ENCODE measurements around the gene GPC6.

DNA sequence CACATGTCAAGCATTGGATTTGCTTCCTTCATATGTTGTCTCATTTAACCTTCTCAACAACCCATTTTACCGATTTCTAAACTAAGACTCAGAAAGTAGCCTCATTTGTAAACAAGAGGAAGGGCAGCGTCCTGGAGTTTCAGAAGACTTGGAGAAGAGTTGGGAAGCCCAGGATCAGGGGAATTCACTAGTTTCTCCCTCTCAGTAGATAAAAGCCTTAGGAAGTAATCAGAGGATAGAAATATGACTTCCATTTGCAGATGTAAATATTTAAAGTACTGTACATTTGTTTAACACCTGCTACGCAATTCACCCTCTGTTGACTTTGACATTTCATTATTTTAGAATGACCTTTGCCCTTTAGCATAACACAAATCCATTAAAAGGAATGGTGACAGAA lies 1036.4 kb downstream of the GPC6 start:
- no peak for TF ChIP-seq ZNF274 (IDR thresholded peaks at IDR 0.05; ENCODE audit: low read length)
- no peak for TF ChIP-seq ZNF274 (tag by site-specific recombination; IDR thresholded peaks at IDR 0.05; ENCODE audit: borderline replicate concordance)
- TF ChIP-seq, protein P1, sequence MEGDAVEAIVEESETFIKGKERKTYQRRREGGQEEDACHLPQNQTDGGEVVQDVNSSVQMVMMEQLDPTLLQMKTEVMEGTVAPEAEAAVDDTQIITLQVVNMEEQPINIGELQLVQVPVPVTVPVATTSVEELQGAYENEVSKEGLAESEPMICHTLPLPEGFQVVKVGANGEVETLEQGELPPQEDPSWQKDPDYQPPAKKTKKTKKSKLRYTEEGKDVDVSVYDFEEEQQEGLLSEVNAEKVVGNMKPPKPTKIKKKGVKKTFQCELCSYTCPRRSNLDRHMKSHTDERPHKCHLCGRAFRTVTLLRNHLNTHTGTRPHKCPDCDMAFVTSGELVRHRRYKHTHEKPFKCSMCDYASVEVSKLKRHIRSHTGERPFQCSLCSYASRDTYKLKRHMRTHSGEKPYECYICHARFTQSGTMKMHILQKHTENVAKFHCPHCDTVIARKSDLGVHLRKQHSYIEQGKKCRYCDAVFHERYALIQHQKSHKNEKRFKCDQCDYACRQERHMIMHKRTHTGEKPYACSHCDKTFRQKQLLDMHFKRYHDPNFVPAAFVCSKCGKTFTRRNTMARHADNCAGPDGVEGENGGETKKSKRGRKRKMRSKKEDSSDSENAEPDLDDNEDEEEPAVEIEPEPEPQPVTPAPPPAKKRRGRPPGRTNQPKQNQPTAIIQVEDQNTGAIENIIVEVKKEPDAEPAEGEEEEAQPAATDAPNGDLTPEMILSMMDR (tag by site-specific recombination; IDR thresholded peaks at IDR 0.05): no peak
- no peak for TF ChIP-seq YY1 (tag by site-specific recombination; IDR thresholded peaks at IDR 0.05)
- no peak for TF ChIP-seq ZSCAN16 (tag by site-specific recombination; IDR thresholded peaks at IDR 0.05)
- TF ChIP-seq, protein P2, sequence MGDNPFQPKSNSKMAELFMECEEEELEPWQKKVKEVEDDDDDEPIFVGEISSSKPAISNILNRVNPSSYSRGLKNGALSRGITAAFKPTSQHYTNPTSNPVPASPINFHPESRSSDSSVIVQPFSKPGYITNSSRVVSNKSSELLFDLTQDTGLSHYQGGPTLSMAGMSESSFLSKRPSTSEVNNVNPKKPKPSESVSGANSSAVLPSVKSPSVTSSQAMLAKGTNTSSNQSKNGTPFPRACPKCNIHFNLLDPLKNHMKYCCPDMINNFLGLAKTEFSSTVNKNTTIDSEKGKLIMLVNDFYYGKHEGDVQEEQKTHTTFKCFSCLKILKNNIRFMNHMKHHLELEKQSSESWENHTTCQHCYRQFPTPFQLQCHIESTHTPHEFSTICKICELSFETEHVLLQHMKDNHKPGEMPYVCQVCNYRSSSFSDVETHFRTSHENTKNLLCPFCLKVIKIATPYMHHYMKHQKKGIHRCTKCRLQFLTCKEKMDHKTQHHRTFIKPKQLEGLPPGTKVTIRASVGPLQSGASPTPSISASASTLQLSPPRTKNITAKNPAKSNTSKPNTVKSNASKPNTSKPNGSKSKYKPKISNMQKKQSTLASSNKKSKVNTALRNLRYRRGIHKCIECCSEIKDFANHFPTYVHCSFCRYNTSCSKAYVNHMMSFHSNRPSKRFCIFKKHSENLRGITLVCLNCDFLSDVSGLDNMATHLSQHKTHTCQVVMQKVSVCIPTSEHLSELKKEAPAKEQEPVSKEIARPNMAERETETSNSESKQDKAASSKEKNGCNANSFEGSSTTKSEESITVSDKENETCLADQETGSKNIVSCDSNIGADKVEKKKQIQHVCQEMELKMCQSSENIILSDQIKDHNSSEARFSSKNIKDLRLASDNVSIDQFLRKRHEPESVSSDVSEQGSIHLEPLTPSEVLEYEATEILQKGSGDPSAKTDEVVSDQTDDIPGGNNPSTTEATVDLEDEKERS (tag by site-specific recombination; IDR thresholded peaks at IDR 0.05): no peak
- no peak for TF ChIP-seq ZNF37A (tag by site-specific recombination; IDR thresholded peaks at IDR 0.05)
- TF ChIP-seq ZNF473 (tag by site-specific recombination; IDR thresholded peaks at IDR 0.05): no peak
- no peak for TF ChIP-seq SETDB1 (IDR thresholded peaks at IDR 0.05; ENCODE audit: insufficient read length, low read length)
- TF ChIP-seq ZNF221 (tag by site-specific recombination; IDR thresholded peaks at IDR 0.05; ENCODE audit: borderline replicate concordance): no peak
- TF ChIP-seq ZBTB21 (tag by site-specific recombination; IDR thresholded peaks at IDR 0.05): no peak
- TF ChIP-seq ZNF777 (tag by site-specific recombination; IDR thresholded peaks at IDR 0.05; ENCODE audit: borderline replicate concordance): no peak
- no peak for TF ChIP-seq ZNF24 (tag by site-specific recombination; IDR thresholded peaks at IDR 0.05)
- TF ChIP-seq ZNF302 (tag by site-specific recombination; IDR thresholded peaks at IDR 0.05; ENCODE audit: low read depth): no peak
